Adrenal gland (tissue), 12 donors: ENCODE data around the gene PDE4C. TPM values are rescaled to one million over a fixed set of nuclear protein-coding genes. Genes with fewer than 3 reads are reported as not detected.
A peak's percentile ranks its signal among the peaks of the same experiment; 100 is the strongest.

Experiments used
- DNase-seq, 7 donors: peaks; one replicate each; pipeline ENCODE4 v3.0.0-alpha.2; 2019 to 2020
- H3K27ac ChIP-seq, 5 donors: fragments of 200-600 bp; sonication (generic) in 4 of 5; 1 replicate in 3 of 5; 2 replicates in 2 of 5; pipeline versions ENCODE4 v1.5.1 to v1.8.0; 2016 to 2020; ENCODE audit warnings: mild to moderate bottlenecking in 1 of 5
- H3K27me3 ChIP-seq: fragments of 200-600 bp; 2 replicates; pipeline ENCODE4 v1.8.0; 2021
- H3K36me3 ChIP-seq, 2 donors: fragments of 200-600 bp; replicated peaks in 1 of 2; 1 replicate in 1 of 2; 2 replicates in 1 of 2; pipeline versions ENCODE4 v1.5.1 to v1.8.0; 2018 to 2022
- H3K4me1 ChIP-seq, 2 donors: fragments of 200-600 bp; replicated peaks in 1 of 2; 1 replicate in 1 of 2; 2 replicates in 1 of 2; pipeline versions ENCODE4 v1.5.1 to v1.8.0; 2018 to 2021
- H3K4me3 ChIP-seq, 4 donors: fragments of 200-600 bp; sonication (generic) in 3 of 4; one replicate each; pipeline ENCODE4 v1.5.1; 2016 to 2018
- H3K9me3 ChIP-seq, 3 donors: fragments of 200-600 bp; sonication (generic) in 1 of 3; replicated peaks in 1 of 3; 1 replicate in 2 of 3; 2 replicates in 1 of 3; pipeline versions ENCODE4 v1.5.1 to v1.8.0; 2016 to 2021
- CTCF ChIP-seq, 6 experiments: fragments of 450-650 bp in 4 of 6; fragments of 200-600 bp in 2 of 6; sonication (generic) in 1 of 6; IDR thresholded peaks; 1 replicate in 5 of 6; 2 replicates in 1 of 6; pipeline versions ENCODE4 v1.5.1 to v1.8.0; 2016 to 2021; ENCODE audit warnings: antibody characterized with exemption in 6 of 6, mild to moderate bottlenecking in 2 of 6, moderate library complexity in 1 of 6
- POLR2A ChIP-seq, 2 donors: fragments of 450-650 bp; IDR thresholded peaks; one replicate each; pipeline ENCODE4 v1.6.1; 2017; ENCODE audit warnings: antibody characterized with exemption in 2 of 2, mild to moderate bottlenecking in 2 of 2, moderate library complexity in 1 of 2
- WGBS, 4 donors: extraction: QIAGEN DNeasy Blood & Tissue Kit in 2 of 4; methylation state at CpG; one replicate each; pipeline versions ENCODE4 v1.1.5 to v1.1.7; 2013 to 2017; 5-methylcytosine and 5-hydroxymethylcytosine counted together
- intact Hi-C, 2 donors: fragments of 100-400 bp; cut with DNase I; formaldehyde crosslinking; loops; one replicate each; pipeline versions ENCODE4 v1.14.1 to v1.15.0; 2022 to 2023
- polyA plus RNA-seq, 3 donors: library from polyadenylated mRNA; stranded (reverse); fragments of 200-250 nt in 2 of 3; fragments of 350-450 nt in 1 of 3; fragmentation: Illumina TruSeq in 1 of 3; extraction: RNeasy Lipid Tissue Mini Kit (QIAGEN cat#74804) in 1 of 3; gene quantifications; one replicate each; pipeline ENCODE4 v1.2.3, GENCODE V29; 2013 to 2014
- total RNA-seq, 9 donors: library from RNA; depleted of rRNA in 4 of 9; stranded (reverse); fragments of >200 nt in 4 of 9; fragments of 120-200 nt in 1 of 9; fragmentation: NEBNext Ultra II Directional in 1 of 9; extraction: Animal tissue kit (Norgen Biotek cat#: 25700) in 1 of 9; gene quantifications; one replicate each; pipeline versions ENCODE4 v1.1.0 to v1.2.4, GENCODE V29; 2013 to 2023
- donor health status: healthy with polysubstance abuse.
- donor health status: Bipolar disorder and iron deficiency.
- donor health status: DM: yes; HTN: yes; CAD: no.
- donor health status: DM: no; HTN: no; CAD: no.
- donor health status: DM: no; HTN: no; CAD: no.
- donor health status: DM: yes; HTN: yes; CAD: no.

Gene PDE4C
- total and polyA plus RNA-seq, 12 donors, result 0.11 to 2.4 (median 0.61) TPM; not detected in 1

- 72 to 81% (median 78%) methylated on average over 10 to 16 of the region's 16 CpGs for WGBS, 4 donors
- peak in 1 of 7 donors; percentile 53 for DNase-seq
These were observed 37.3 kb upstream of the PDE4C start for GRCh38 chr19:18263324-18264136.

GRCh38 chr19:18262917-18263316 lies 36.7 kb upstream of the PDE4C start:
- WGBS, 4 donors, result 43 to 63% (median 56%) methylated on average over 9 to 10 of the region's 10 CpGs
- intact Hi-C loops, result no loop called here
- H3K4me1 ChIP-seq, result peaks cover 10 to 18% of the 10 kb centered on the region in 2 donors
- H3K4me3 ChIP-seq, result no peak overlapping the region
- H3K36me3 ChIP-seq, result peaks cover 0 to 31% of the 10 kb centered on the region in 2 donors
- H3K9me3 ChIP-seq, result no peaks in the 10 kb centered on the region
- H3K27me3 ChIP-seq, result no peaks in the 10 kb centered on the region
- peak in 3 of 7 donors; percentile 60 to 63 (median 62) for DNase-seq
- no peak for TF ChIP-seq POLR2A (IDR thresholded peaks at IDR 0.05)
- no peak for TF ChIP-seq CTCF (IDR thresholded peaks at IDR 0.05)
- H3K27ac ChIP-seq, result peak overlapping the region in 3 of 5 donors; percentile 16 to 80 (median 78)

More at GRCh38 chr19:18263324-18264136, 37.3 kb upstream of the PDE4C start:
- Histone ChIP-seq H3K4me1 (peaks cover 10 to 18% of the 10 kb centered on the region in 2 donors), H3K36me3 (peaks cover 0 to 34% of the 10 kb centered on the region in 2 donors), H3K27ac (peak overlapping the region in 3 of 5 donors; percentile 16 to 80 (median 78)), H3K27me3 (no peaks in the 10 kb centered on the region), H3K4me3 (no peak overlapping the region), H3K9me3 (no peaks in the 10 kb centered on the region)
- TF ChIP-seq POLR2A (IDR thresholded peaks at IDR 0.05) (no peak), CTCF (IDR thresholded peaks at IDR 0.05) (no peak)
- intact Hi-C loops, result no loop called here

- intact Hi-C loops, result no loop called here
- Histone ChIP-seq H3K4me3 (no peak overlapping the region), H3K9me3 (no peaks in the 10 kb centered on the region), H3K27me3 (no peaks in the 10 kb centered on the region), H3K4me1 (peaks cover 10 to 18% of the 10 kb centered on the region in 2 donors), H3K27ac (no peak overlapping the region), H3K36me3 (peaks cover 0 to 27% of the 10 kb centered on the region in 2 donors)
- no peak for DNase-seq
- no peak for TF ChIP-seq CTCF (IDR thresholded peaks at IDR 0.05)
- no peak for TF ChIP-seq POLR2A (IDR thresholded peaks at IDR 0.05)
These were observed 35.9 kb upstream of the PDE4C start for GRCh38 chr19:18262144-18262543.

GRCh38 chr19:18261474-18261873 lies 35.2 kb upstream of the PDE4C start:
- intact Hi-C loops, result no loop called here
- Histone ChIP-seq H3K4me1 (peaks cover 10 to 18% of the 10 kb centered on the region in 2 donors), H3K27me3 (no peaks in the 10 kb centered on the region), H3K4me3 (no peak overlapping the region), H3K9me3 (no peaks in the 10 kb centered on the region), H3K27ac (no peak overlapping the region), H3K36me3 (peaks cover 0 to 20% of the 10 kb centered on the region in 2 donors)
- WGBS, 4 donors, result 92 to 100% (median 96%) methylated on average over 2 of the region's 2 CpGs
- no peak for DNase-seq
- TF ChIP-seq POLR2A (IDR thresholded peaks at IDR 0.05) (no peak), CTCF (IDR thresholded peaks at IDR 0.05) (no peak)
